GM18951 (cell line): ENCODE data around the gene SIPA1L3.
"Not testable (repeated sequence)": the region's sequence is repeated elsewhere in the genome, so short reads cannot be mapped to it uniquely, and the experiment has no call there.

ENCODE experiments used
- POLR2A ChIP-seq: IDR thresholded peaks from 4 replicates; pipeline ENCODE4 v1.6.1; 2011; ENCODE audit warnings: mild to moderate bottlenecking; ENCODE audit not compliant: insufficient read length, insufficient read depth; ENCODE audit errors: extremely low read depth
- in situ Hi-C: fragments of 300-500 bp; cut with MboI; formaldehyde crosslinking; loops from one replicate; pipeline ENCODE4 v1.12.0; 2022; ENCODE audit warnings: low sequenced_read_pairs, mixed read lengths, inconsistent platforms; ENCODE audit not compliant: unreplicated experiment

The SIPA1L3 gene

GRCh38 chr19:38064661-38065425, 157.8 kb downstream of the SIPA1L3 start:
- in situ Hi-C loops: no loop called here
- no peak for TF ChIP-seq POLR2A

GRCh38 chr19:38065775-38066174, 158.8 kb downstream of the SIPA1L3 start:
- in situ Hi-C loops: not testable (repeated sequence)

GRCh38 chr19:38068826-38069225, 161.8 kb downstream of the SIPA1L3 start:
- in situ Hi-C loops: no loop called here
- no peak for TF ChIP-seq POLR2A

GRCh38 chr19:38070573-38070972, 163.6 kb downstream of the SIPA1L3 start:
- in situ Hi-C loops: no loop called here
- no peak for TF ChIP-seq POLR2A

- in situ Hi-C loops: not testable (repeated sequence)
These were observed 164.0 kb downstream of the SIPA1L3 start for GRCh38 chr19:38071054-38071453.

- no peak for TF ChIP-seq POLR2A
- in situ Hi-C loops: no loop called here
These were observed 164.6 kb downstream of the SIPA1L3 start for GRCh38 chr19:38071647-38072046.

- no peak for TF ChIP-seq POLR2A
- in situ Hi-C loops: no loop called here
These were observed 166.1 kb downstream of the SIPA1L3 start for GRCh38 chr19:38072776-38073750.

GRCh38 chr19:38073841-38074685, 167.1 kb downstream of the SIPA1L3 start:
- TF ChIP-seq POLR2A: no peak
- in situ Hi-C loops: no loop called here

- in situ Hi-C loops: no loop called here
- no peak for TF ChIP-seq POLR2A
These were observed 169.3 kb downstream of the SIPA1L3 start for GRCh38 chr19:38076337-38076736.

- TF ChIP-seq POLR2A: no peak
- in situ Hi-C loops: no loop called here
These were observed 171.4 kb downstream of the SIPA1L3 start for GRCh38 chr19:38078302-38078930.

GRCh38 chr19:38079926-38080380, 172.9 kb downstream of the SIPA1L3 start:
- no peak for TF ChIP-seq POLR2A
- in situ Hi-C loops: no loop called here

- no peak for TF ChIP-seq POLR2A
- in situ Hi-C loops: no loop called here
These were observed 174.7 kb downstream of the SIPA1L3 start for GRCh38 chr19:38081547-38082255.
